ENCODE results near the gene MRPS24. TPM values are rescaled to one million over a fixed set of nuclear protein-coding genes. Genes with fewer than 3 reads are reported as not detected.

MRPS24 gene
- total RNA-seq, 1 experiment from 2014 or later: 116 TPM

DNA sequence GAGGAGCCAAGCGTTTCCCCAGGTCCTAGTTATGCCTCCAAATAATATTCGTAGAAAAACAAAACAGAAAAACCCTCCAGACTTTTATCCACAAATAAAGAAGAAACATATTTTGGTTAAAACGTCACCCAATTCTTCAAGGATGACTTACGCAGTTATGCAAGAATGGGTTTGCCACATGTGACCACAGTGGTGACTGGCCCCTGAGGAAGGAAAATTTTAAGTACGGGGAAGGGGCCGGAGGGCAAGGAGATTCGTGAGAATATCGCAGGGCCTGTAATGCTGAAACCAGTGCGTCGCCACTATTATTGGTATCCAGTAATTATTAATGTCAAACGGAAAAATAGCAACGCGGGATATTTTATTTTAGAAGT is 537 bp upstream of the MRPS24 start:
- H4K5ac ChIP-seq (ENCODE audit: insufficient read length, low read depth, low read length): no peak overlapping the region
- H3K79me1 ChIP-seq (ENCODE audit: insufficient read depth, low read depth, low read length, poor library complexity, severe bottlenecking): no peaks in the 10 kb centered on the region
- peak overlapping the region; percentile 29 for H3K4me2 ChIP-seq (ENCODE audit: insufficient read depth, insufficient read length, low read length)
- peaks cover 36 to 41% of the 10 kb centered on the region in 2 experiments for H3K4me1 Mint-ChIP-seq
- no peak overlapping the region for H2BK120ac ChIP-seq (ENCODE audit: low read depth, low read length, poor library complexity, severe bottlenecking)
- H3K9ac ChIP-seq (ENCODE audit: extremely low read depth, insufficient read length, low read length): peak overlapping the region; percentile 63
- H2AK5ac ChIP-seq (ENCODE audit: insufficient read length, low read length): no peak overlapping the region
- H3K56ac ChIP-seq (ENCODE audit: insufficient read length, low read depth, low read length): no peak overlapping the region
- H3K4me3 Mint-ChIP-seq: peak overlapping the region; percentile 91 to 92
- no peaks in the 10 kb centered on the region for H4K20me1 ChIP-seq (ENCODE audit: control insufficient read depth, insufficient read depth, insufficient read length)
- H3T11ph ChIP-seq (ENCODE audit: low read length): no peak overlapping the region
- peaks cover 19 to 23% (median 23%) of the 10 kb centered on the region in 3 experiments for H3K36me3 Mint-ChIP-seq (ENCODE audit: insufficient read depth in 1 of 3, low read depth in 3 of 3)
- no peak overlapping the region for H2BK20ac ChIP-seq (ENCODE audit: low read depth, low read length, poor library complexity, severe bottlenecking)
- 0 out of 2 replicates have a peak, but pooled peaks cover 2% of the 10 kb centered on the region for H3K27me3 ChIP-seq (ENCODE audit: insufficient read depth, low read length)
- H3K27me3 Mint-ChIP-seq (ENCODE audit: low read depth): peaks cover 5% of the 10 kb centered on the region; the same call in 1 of the 2 replicates
- no peaks in the 10 kb centered on the region for H3K9me3 ChIP-seq (ENCODE audit: control insufficient read depth, low read depth, low read length)
- H3K27ac ChIP-seq (ENCODE audit: insufficient read length, low read depth, low read length): no peak overlapping the region
- DNase-seq: no peak
- H4K91ac ChIP-seq (ENCODE audit: insufficient read length, low read depth, low read length): no peak overlapping the region
- H3K18ac ChIP-seq (ENCODE audit: insufficient read length, low read depth, low read length): peak overlapping the region; percentile 23
- peak overlapping the region; percentile 56 to 91 (median 77); a peak in 3 of 7 replicates for H3K27ac Mint-ChIP-seq
- H4K8ac ChIP-seq (replicated peaks; ENCODE audit: insufficient read length, low read depth, low read length): no peak overlapping the region
- WGBS (ENCODE audit: extremely low coverage, insufficient read length, low lambda C conversion rate): no CpG with 5 or more reads among the region's 13 CpGs
- no peak overlapping the region for H2BK15ac ChIP-seq (ENCODE audit: low read depth, low read length)
- no peak overlapping the region for H2AFZ ChIP-seq (ENCODE audit: low read length)
- TF ChIP-seq, protein P1, sequence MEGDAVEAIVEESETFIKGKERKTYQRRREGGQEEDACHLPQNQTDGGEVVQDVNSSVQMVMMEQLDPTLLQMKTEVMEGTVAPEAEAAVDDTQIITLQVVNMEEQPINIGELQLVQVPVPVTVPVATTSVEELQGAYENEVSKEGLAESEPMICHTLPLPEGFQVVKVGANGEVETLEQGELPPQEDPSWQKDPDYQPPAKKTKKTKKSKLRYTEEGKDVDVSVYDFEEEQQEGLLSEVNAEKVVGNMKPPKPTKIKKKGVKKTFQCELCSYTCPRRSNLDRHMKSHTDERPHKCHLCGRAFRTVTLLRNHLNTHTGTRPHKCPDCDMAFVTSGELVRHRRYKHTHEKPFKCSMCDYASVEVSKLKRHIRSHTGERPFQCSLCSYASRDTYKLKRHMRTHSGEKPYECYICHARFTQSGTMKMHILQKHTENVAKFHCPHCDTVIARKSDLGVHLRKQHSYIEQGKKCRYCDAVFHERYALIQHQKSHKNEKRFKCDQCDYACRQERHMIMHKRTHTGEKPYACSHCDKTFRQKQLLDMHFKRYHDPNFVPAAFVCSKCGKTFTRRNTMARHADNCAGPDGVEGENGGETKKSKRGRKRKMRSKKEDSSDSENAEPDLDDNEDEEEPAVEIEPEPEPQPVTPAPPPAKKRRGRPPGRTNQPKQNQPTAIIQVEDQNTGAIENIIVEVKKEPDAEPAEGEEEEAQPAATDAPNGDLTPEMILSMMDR (conservative IDR thresholded peaks at IDR 0.05): no peak
- no peaks in the 10 kb centered on the region; a peak in 1 of 5 replicates for H3K9me3 Mint-ChIP-seq
- H3K23me2 ChIP-seq (ENCODE audit: insufficient read length, low read depth, low read length, poor library complexity, severe bottlenecking): peaks cover 6% of the 10 kb centered on the region
- no peak overlapping the region for H3K4ac ChIP-seq (ENCODE audit: low read depth, low read length)
- H2BK12ac ChIP-seq (ENCODE audit: insufficient read length, low read depth, low read length): no peak overlapping the region
- H2BK5ac ChIP-seq (ENCODE audit: insufficient read length, low read length): no peak overlapping the region
- H3K14ac ChIP-seq (ENCODE audit: insufficient read depth, low read length): no peak overlapping the region
- no peak overlapping the region for H3K23ac ChIP-seq (ENCODE audit: insufficient read length, low read depth, low read length)
- H3K4me1 ChIP-seq (ENCODE audit: insufficient read depth, low read length): peaks cover 3% of the 10 kb centered on the region; the same call in 1 of the 2 replicates
- H3K79me2 ChIP-seq (ENCODE audit: insufficient read depth, low read length): no peaks in the 10 kb centered on the region
